GM19468 (cell line): ENCODE results near the gene ZFYVE26.

Source experiments
- ATAC-seq: cut with Tn5 transposase; IDR thresholded peaks from one replicate; pipeline ENCODE4 v1.9.1; 2021; ENCODE audit warnings: mild to moderate bottlenecking, moderate library complexity, moderate number of reproducible peaks; ENCODE audit not compliant: unreplicated experiment; ENCODE audit errors: extremely low read depth

ZFYVE26 gene

DNA sequence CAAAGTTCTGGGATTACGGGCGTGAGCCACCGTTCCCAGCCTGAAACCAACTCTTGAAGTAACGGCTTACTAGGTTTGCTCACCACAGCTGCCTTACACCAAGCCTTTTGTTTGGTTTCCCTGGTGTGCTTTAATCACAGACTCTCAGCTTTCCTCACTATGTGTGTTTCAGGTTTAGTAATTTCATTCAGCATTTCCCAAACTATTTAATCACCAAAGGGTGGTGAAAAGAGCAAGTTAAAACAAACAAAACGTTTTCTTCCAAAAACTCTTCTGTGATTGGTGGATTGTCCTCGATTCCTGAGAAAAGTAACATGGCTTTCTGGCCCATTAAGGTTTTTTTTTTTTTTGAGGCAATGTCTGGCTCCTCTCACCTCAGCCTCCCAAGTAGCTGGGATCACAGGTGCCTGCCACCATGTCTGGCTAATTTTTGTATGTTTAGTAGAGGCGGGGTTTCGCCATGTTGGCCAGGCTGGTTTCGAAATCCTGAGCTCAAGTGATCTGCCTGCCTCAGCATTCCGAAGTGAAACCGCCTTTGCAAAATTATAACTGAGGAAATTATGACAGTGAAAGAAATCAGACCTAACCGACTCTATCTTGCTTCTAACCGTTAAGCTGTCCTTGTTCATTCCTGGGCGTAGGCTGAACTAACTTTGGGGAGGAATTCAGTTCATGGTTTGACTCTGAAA lies 1.5 kb upstream of the ZFYVE26 start:
- no peak for ATAC-seq

DNA sequence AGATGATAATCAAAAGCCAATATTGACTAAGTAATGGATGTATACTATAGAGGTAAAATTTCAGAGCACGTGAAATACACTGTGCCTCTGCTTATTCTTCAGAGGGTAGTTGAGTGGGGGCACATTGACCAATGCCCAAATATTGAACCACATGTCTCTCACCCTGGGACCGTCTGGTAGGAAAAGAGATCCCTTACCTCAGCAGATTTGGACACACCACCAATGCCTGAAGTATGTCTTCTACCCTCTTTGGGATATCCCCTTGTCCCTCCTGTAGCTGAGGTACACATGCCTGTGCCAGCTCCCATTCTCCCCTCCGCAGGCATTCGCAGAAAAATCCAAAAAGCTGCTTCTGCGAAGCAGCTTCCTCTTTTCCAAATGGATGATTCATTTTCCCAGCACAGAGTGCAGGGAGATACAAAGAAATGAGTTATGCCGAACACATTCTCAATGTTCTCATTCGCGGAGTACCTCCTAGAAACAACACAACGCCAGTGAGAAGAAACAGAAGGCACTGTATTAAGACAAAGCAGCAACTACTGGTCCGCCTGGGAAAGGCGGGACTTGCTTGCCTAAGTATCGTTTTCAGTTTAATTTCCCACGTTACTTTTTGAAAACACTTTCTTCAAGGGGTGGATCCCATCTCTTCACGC lies 691 bp downstream of the ZFYVE26 start:
- no peak for ATAC-seq

DNA sequence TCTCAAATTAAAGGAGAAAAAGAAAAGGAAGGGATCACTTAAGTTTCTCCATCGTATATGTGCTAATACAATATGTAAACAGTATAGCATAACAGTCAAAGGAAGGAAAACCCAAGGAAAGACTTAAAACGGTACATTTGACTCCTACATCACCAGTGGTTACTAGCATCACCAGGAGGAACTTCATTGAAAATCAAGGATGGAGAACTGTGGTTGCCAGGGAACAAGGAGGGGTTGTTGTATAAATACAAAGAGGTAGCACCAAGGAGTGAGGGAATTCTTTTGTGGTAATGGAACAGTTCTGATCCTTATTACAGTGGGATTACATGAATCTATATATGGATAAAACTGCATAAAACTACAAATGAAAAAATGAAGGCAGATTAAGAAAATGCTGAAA lies 1.6 kb downstream of the ZFYVE26 start:
- ATAC-seq, result no peak

DNA sequence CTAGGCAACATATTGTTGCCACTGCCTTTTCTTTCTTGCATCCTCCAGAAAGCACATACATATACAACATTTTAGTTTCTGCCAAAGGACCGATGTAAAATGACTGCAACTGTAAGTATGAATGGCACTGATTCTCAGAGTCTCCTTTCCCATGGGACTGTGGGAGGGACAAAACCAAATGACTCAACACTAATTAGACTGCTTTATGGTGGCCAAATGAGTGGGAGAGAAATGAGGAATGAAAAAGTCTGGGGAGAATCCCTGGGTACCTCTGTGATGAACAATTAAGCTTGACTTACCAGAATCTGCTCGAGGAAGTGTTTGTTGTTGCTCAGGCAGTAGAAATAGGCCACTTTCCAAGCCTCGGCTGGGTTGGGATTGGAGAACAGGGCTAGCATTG lies 10.1 kb downstream of the ZFYVE26 start:
- no peak for ATAC-seq

DNA sequence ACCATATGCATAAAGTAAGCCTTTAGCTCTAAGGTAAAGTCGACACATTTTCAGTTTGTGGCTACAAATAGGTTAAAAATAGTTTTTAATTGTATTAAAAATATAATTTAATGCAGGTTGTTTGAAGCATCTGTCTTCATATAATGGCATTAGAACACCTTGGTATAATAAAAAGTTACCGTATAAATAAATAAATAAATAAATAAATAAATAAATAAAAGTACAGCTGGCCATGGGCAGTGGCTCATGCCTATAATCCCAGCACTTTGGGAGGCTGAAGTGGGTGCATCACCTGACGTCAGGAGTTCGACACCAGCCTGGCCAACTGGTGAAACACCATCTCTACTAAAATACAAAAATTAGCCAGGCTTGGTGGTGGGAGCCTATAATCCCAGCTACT lies 15.6 kb downstream of the ZFYVE26 start:
- no peak for ATAC-seq

DNA sequence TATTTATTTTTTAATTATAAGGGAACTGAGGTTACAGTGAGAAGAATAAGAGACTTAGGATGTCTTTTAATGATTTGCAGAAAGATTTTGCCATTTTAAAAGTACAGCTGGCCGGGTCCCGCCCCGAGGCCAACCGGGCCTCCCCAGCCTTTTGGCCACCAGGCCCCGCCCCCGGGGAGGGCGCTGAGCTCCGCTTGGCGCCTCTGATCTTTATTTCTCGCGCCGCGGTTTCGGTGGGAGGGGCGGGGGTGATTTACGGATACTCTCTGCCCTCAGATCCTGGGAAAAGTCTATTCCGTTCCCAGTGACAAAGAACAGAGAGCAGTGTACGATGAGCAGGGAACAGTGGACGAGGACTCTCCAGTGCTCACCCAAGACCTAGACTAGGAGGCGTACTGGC lies 17.7 kb downstream of the ZFYVE26 start:
- ATAC-seq, result no peak

DNA sequence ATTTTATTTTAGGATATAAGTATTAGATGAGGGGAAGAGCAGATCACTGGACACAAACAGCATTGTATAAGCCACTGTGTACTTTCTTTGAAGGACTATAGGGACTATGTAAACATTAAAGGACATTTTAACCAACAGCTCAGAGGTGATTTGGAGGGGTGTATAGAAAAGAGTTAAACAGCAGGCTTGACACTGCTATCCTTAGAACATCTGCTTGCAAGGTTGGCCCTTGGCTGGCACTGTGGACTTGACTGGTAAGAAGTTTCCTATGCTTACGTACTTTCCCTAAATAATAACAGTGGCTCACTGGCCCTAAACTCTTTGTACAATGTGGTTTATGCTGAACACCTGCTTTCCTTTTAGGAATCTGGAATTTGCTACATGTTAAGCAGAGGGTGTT lies 28.7 kb downstream of the ZFYVE26 start:
- ATAC-seq, result no peak

DNA sequence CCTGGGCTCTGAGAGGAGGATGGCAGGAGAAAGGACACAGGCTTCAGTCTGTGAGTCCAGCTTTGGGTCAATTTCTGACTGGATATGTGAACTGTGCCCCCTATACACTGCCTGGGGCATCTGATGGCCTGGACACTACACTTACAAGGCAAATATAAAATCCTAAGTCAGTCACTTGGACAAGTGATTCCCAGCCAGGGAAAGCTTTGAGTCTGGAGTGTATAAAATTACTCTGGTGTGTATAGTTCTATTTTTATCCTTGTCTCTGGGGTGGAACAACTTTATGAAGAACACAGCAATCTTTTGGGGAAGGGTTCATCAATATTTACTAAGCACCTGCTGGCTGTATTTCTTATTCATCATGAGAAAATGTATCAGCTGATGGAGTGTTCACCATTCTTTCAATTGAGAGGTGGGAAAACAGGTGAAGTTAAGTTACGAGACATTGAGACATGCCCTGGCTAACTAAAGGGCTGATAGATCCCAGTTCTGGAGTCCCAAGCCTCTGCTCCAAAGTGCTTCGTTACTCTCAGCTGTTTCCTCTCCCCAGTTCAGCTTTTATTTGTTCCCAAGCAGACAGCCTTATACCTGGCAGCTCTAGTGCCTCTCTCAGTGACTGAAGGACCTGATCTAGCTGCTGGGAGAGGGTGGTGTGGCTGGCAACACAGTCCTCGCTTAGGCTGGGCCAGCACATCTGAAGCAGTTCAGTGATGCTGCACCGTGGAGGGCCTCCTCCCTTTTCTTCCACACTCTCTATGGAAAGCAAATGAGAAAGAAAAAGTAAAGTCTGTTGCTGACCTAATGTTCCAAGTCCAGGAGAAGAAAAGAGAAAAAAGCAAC lies 30.9 kb downstream of the ZFYVE26 start:
- ATAC-seq, result no peak

DNA sequence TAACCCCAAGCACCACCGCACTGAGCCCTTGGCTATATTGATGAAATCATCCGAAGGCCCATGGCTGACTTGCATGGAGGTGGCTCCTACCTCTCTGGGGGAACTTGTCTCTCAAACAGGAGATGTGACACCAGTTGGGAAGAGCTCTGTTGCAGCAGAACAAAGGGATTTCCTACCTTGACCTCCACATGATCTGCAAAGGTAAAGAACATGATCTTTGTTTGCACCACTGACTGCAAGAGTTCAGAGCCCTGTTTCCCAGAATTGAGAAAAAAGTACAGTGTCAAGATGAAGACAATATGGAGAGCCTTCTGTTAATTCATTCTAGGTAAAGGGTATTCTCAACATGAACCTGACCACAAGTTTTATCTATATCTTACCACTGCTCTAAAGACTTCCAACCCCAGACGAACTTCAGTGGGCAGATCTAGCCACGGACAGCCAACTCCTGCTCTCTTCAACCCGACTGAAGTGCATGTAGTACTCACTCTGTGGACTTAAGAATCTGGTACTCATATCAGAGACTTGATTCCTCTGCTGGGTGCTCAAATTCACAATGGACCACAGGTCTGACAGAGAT lies 32.1 kb downstream of the ZFYVE26 start:
- ATAC-seq, result no peak

DNA sequence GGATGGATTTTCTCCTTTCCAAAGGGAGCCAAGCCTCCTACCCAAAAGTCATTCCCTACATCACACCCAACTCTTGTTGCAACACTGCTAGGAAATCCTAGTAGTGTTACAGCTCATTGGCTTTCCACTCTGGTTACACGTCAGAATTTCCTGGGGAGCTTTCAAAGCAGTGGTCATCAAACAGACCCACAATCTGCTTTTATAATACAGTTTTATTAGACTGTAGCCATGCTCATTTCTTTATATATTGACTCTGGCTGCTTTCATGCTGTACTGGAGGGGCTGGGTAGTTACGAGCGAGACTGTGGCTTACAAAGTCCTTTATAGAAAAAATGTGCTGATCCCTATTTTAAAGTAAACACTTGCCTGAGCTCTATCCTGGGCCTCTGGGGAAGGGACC lies 34.3 kb downstream of the ZFYVE26 start:
- ATAC-seq, result no peak

DNA sequence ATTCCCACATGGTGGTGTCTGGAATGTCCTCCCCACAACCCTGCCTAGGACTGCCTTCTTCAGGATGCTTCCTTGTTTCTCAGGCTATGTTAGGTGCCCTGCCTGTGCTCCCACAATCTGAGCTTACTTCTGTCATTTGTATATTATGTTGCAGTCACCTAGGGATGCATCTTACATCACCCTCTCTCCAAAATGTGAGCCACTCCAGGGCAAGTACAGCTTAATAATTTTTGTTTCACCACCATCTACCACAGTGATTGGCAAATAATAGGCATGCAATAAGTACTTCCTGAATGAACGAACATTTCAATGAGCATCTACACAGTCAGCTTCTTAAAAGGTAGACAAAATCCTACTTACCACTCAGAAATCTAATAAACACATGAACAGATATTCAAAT lies 37.6 kb downstream of the ZFYVE26 start:
- no peak for ATAC-seq

DNA sequence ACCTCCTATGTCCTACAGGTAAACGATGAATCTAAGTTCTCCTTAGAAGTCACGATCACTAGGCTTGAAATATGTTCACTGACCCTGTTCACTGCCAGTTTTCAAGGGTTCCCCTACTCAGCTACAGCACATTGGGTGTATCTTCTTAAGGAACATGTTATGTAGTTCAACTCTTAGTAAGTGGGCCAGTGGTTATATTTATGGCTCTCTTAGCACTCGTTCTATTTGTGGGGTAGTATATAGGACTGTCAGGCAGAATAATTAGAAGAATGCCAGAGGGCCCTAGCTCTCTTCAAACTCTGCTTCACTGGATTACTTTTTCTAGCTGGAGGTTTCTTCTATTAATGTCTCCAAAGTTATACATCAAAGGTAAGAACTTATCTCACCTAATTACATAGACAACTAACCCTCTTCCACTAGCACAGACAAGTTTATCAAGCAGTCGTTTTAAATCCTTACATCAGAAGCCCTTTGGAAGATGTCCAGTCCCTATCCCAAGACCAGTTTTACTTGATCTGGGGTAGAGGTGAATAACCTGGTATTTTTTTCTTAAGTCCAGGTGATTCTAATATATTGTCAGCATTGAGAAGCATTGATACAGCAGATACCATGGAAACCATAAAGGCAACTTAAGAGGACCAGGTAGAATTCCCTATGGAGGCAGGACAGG lies 39.6 kb downstream of the ZFYVE26 start:
- ATAC-seq, result no peak

DNA sequence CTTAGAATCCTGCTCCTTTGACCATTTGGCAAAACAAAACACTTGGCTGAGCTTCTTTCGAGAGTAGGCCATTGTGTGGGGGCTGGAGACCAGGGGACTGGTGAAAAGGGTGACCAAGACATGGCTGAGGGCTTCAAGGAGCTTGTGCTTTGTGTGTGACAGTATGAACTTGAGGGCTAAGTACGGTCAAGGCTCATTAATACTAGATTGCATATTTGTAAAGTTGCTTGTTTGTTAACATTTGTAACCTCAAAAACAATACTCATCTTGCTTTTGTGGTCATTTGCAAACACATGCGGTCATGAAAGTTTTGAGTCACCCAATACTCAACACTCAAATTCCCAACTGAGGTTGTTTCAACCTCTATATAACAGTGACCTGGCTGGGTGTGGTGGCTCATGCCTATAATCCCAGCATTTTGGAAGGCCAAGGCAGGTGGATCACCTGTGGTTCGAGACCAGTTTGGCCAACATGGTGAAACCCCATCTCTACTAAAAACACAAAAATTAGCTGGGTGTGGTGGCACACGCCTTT lies 42.5 kb downstream of the ZFYVE26 start:
- no peak for ATAC-seq

DNA sequence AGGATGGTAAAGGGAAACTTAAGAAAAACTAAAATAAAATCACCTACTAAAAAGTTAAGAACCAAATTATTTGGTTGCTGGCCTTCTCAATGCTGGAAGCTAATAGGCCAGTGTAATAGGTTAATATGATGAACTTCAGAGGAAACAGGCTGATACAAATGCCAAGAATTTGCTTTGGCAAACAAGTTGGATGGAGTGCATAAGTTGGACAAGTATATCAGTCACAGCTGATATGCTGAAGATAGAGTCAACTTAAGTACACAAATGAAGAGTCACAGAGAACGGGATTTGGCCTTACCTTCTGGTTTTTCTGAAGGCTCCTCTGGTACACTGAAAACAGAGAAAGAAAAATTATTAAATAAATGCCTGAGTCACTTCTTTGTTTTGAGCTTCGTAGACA lies 48.2 kb downstream of the ZFYVE26 start:
- no peak for ATAC-seq

DNA sequence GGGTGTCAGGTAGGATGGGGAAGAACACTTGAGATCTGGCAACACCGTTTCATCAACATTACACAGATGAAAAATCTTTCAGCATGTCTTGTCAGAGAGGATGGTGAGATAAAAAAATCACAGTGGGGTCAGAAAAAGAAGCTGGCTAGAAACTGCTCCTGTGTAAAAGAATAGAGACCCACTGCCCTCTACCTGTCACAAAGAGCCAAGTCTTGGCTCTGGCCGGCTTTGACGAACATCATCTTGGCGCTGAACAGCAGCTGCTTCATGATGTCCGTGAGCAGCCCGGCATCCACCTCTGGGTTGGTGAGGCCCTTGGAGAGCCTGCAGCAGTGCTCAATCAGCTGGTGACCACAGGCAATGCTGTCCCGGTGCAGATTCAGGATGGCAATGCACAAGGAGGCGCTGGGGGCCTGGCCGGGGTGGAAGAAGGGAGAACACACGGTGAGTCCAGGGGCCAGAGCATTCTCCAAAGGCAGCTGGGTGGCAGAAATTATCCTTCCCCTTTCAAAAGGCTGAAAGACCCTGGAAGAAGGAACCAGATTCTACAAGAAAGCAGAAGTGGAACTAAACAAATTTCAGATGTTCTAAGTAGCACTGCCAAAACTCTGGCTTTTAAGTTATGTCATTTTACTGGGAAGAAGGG lies 50.2 kb downstream of the ZFYVE26 start:
- ATAC-seq, result no peak

DNA sequence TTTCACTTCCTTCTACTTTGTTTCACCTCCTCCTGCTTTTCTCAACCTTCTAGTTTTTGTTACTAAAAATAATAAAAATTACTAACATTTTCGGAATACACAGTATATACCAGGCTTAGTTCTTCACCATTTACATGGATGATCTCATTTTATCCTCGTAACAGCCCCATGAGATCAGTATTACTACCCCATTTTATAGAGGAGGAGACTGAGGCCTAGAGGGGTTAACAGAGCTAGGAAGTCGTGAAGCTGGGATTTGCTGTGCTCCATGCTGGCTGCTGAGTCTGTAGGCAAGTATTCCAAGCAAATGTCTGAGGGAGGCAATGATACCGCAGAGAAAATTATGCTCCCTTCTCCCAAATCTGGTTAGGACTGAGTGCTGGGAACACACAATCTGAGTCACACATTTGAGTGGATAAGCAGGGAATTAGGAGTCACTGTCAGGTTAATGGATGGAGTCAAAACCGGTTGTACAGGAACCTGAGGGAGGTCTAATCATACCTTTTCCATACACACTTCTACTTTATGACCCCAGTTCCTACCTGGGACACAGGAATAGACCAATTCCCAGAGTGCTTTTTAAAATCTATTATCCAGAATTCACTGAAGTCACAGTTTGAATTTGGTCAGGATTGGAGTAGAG lies 51.1 kb downstream of the ZFYVE26 start:
- no peak for ATAC-seq

DNA sequence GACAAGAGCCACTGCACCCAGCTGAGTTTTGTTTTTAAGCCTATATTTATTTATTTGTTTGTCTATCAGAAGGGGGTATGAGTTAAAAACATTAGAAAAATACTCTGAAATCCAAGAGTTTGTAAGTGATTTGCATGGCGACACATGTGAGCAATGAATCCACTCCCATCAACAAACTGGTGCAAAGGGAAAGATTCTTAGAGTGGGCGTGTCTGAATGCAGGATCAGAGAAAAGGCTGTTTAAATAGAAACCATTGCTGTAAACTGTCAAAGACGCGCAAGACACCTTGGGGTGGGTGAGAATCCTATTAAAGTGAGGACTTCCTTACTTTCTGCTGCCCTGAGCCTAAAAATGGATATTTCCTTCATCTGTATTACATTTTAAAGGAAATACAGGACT lies 51.9 kb downstream of the ZFYVE26 start:
- no peak for ATAC-seq

DNA sequence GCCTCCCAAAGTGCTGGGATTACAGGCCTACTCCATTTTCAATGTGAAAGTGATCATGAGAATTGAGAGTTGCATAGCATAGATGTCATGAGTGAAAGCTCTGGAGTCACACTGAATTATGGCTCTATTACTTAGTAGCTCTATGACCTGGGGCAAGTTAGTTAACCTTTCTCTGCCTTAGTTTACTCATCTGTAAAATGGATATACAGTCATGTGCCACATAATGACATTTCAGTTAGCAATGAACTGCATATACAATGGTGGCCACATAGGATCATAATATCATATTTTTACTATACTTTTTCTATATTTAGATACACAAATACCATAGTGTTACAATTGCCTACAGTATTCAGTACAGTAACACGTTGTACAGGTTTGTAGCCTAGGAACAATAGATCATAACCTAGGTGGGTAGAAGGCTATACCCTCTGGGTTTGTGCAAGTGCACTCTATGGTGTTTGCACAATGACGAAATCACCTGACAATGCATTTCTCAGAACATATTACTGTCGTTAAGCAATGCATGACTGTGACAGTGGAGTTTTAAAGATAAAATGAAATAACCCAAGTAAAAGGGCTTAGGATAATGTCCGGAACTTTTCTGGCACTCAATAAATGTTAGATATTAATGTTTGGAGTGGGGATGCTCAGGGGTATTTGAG lies 53.1 kb downstream of the ZFYVE26 start:
- no peak for ATAC-seq

DNA sequence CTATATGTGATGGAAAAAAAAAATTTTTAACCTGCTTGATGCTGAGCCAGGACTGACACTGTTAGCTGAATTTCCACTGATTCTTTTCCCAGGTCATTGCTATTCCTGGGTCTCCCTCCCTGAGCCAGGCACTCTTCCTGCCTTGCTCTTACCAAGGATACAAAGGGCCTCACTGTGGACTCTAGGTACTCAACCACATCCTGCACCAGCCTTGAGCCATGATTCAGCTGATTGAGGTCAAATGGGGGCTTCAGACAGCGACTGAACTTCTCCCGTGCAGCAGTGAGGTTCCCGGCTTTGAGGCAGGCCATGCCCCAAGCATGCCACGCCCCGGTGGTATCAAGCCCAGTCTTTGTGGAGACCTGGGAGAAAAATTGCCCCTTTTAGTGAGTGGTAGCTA lies 54.3 kb downstream of the ZFYVE26 start:
- no peak for ATAC-seq
